Ascending aorta (tissue), 2 donors: ENCODE results near the gene PUDP. TPM values are rescaled to one million over a fixed set of nuclear protein-coding genes. Genes with fewer than 3 reads are reported as not detected.
"Not testable (repeated sequence)": the region's sequence is repeated elsewhere in the genome, so short reads cannot be mapped to it uniquely, and the experiment has no call there.

ENCODE experiments used
- DNase-seq, 2 donors: peaks; one replicate each; pipeline ENCODE4 v3.0.0-alpha.2; 2019; ENCODE audit warnings: low spot score in 2 of 2
- H3K27ac ChIP-seq, 2 donors: fragments of 200-600 bp; sonication (generic); one replicate each; pipeline ENCODE4 v1.5.1; 2016 to 2017; ENCODE audit warnings: mild to moderate bottlenecking in 1 of 2
- H3K27me3 ChIP-seq: fragments of 200-600 bp; sonication (generic); one replicate; pipeline ENCODE4 v1.5.1; 2017
- H3K36me3 ChIP-seq, 2 donors: fragments of 200-600 bp; sonication (generic); one replicate each; pipeline ENCODE4 v1.5.1; 2016
- H3K4me1 ChIP-seq, 2 donors: fragments of 200-600 bp; sonication (generic); one replicate each; pipeline ENCODE4 v1.5.1; 2016 to 2017; ENCODE audit warnings: mild to moderate bottlenecking in 1 of 2
- H3K4me3 ChIP-seq, 2 donors: fragments of 200-600 bp; sonication (generic); one replicate each; pipeline ENCODE4 v1.5.1; 2016 to 2017; ENCODE audit warnings: mild to moderate bottlenecking in 1 of 2
- H3K9me3 ChIP-seq, 2 donors: fragments of 200-600 bp; sonication (generic); one replicate each; pipeline ENCODE4 v1.5.1; 2016
- CTCF ChIP-seq, 3 experiments: fragments of 200-600 bp in 2 of 3; fragments of 450-650 bp in 1 of 3; sonication (generic) in 2 of 3; IDR thresholded peaks; one replicate each; pipeline ENCODE4 v1.5.1; 2016 to 2019; ENCODE audit warnings: antibody characterized with exemption in 3 of 3, mild to moderate bottlenecking in 1 of 3, moderate library complexity in 1 of 3
- intact Hi-C: fragments of 100-400 bp; cut with DNase I; formaldehyde crosslinking; loops from one replicate; pipeline ENCODE4 v1.15.1; 2023
- total RNA-seq: library from RNA; depleted of rRNA; stranded (reverse); fragments of >200 nt; gene quantifications from one replicate; pipeline ENCODE4 v1.1.0, GENCODE V29; 2016

PUDP gene
- total RNA-seq, 1 donor from 2014 or later = 1.7 TPM

- no peak for TF ChIP-seq CTCF (IDR thresholded peaks at IDR 0.05)
- H3K4me3 ChIP-seq = no peak overlapping the region
- no peak overlapping the region for H3K27ac ChIP-seq
- DNase-seq = no peak
- no peaks in the 10 kb centered on the region for H3K27me3 ChIP-seq
- no peaks in the 10 kb centered on the region for H3K4me1 ChIP-seq
- H3K36me3 ChIP-seq = peaks cover 0 to 22% of the 10 kb centered on the region in 2 donors
- intact Hi-C loops = no loop called here
- no peaks in the 10 kb centered on the region for H3K9me3 ChIP-seq
Observed at GRCh38 chrX:7100022-7100421, 47.9 kb downstream of the PUDP start.

- DNase-seq, intact Hi-C loops: not testable (repeated sequence)
Observed at GRCh38 chrX:7095657-7096056, 52.3 kb downstream of the PUDP start.

GRCh38 chrX:7093305-7093704 is 54.6 kb downstream of the PUDP start:
- H3K36me3 ChIP-seq = no peaks in the 10 kb centered on the region
- no peak overlapping the region for H3K4me3 ChIP-seq
- no peak overlapping the region for H3K27ac ChIP-seq
- H3K9me3 ChIP-seq = no peaks in the 10 kb centered on the region
- H3K4me1 ChIP-seq = no peaks in the 10 kb centered on the region
- no peak for DNase-seq
- no peak for TF ChIP-seq CTCF (IDR thresholded peaks at IDR 0.05)
- no peaks in the 10 kb centered on the region for H3K27me3 ChIP-seq
- intact Hi-C loops = no loop called here

More at GRCh38 chrX:7095657-7096056, 52.3 kb downstream of the PUDP start:
- not testable (repeated sequence) for H3K27me3 ChIP-seq, H3K36me3 ChIP-seq, H3K27ac ChIP-seq, H3K9me3 ChIP-seq, H3K4me3 ChIP-seq, H3K4me1 ChIP-seq

GRCh38 chrX:7092543-7092942 is 55.4 kb downstream of the PUDP start:
- intact Hi-C loops = no loop called here
- Histone ChIP-seq H3K36me3 (no peaks in the 10 kb centered on the region), H3K4me1 (no peaks in the 10 kb centered on the region), H3K27ac (no peak overlapping the region), H3K9me3 (no peaks in the 10 kb centered on the region), H3K4me3 (no peak overlapping the region), H3K27me3 (no peaks in the 10 kb centered on the region)
- no peak for TF ChIP-seq CTCF (IDR thresholded peaks at IDR 0.05)
- no peak for DNase-seq

- Histone ChIP-seq H3K27ac (no peak overlapping the region), H3K9me3 (no peaks in the 10 kb centered on the region), H3K36me3 (no peaks in the 10 kb centered on the region), H3K4me1 (no peaks in the 10 kb centered on the region), H3K4me3 (no peak overlapping the region), H3K27me3 (no peaks in the 10 kb centered on the region)
- DNase-seq = no peak
- intact Hi-C loops = no loop called here
- no peak for TF ChIP-seq CTCF (IDR thresholded peaks at IDR 0.05)
Observed at GRCh38 chrX:7091923-7092322, 56.0 kb downstream of the PUDP start.

- TF ChIP-seq CTCF (IDR thresholded peaks at IDR 0.05) = no peak
- no peak for DNase-seq
- no peaks in the 10 kb centered on the region for H3K27me3 ChIP-seq
- no peaks in the 10 kb centered on the region for H3K9me3 ChIP-seq
- no peaks in the 10 kb centered on the region for H3K36me3 ChIP-seq
- H3K27ac ChIP-seq = no peak overlapping the region
- H3K4me1 ChIP-seq = no peaks in the 10 kb centered on the region
- intact Hi-C loops = no loop called here
- no peak overlapping the region for H3K4me3 ChIP-seq
Observed at GRCh38 chrX:7090641-7091040, 57.3 kb downstream of the PUDP start.
